HG03196 (cell line): ENCODE data around the gene ATAD2B.

Source experiments
- ATAC-seq: cut with Tn5 transposase; IDR thresholded peaks from one replicate; pipeline ENCODE4 v1.9.1; 2021; ENCODE audit not compliant: unreplicated experiment

The ATAD2B gene

DNA sequence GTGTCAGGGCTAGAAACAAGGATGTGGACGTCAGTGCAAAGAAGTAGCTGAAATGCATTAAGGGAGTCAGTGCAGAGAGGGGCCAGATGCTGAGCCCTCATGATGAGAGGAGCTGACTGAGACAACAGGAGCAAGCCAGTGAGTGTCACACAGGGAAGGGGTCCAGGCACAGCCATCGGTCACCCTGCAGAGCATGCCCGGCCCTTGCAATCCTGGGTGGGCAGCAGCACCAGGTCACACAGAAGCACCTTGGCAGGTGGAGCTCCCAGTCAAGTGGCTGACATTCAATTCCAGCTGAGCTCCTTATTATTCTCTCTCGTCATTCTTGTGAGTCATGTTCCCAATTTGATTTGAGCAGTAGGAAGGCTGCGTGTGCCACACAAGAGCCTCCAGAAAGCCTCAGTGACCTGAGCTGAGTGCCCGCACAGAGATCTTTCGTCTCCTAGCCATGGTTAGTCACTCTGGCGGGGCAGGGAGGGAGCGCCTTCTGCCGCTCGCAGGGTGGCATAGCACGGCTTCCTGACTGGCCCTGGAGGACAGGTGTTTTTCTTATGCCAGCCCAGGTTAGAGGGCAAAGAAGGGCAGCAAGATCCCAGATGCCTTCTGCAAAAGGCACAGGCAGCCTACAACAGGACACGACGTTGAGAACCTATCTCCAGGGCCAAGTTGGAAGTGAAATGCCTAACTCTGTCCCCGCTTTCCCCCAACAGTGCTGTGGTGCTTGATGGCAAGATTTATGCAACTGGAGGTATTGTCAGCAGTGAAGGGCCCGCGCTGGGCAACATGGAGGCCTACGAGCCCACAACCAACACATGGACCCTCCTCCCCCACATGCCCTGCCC is 220.9 kb downstream of the ATAD2B start:
- ATAC-seq = no peak

DNA sequence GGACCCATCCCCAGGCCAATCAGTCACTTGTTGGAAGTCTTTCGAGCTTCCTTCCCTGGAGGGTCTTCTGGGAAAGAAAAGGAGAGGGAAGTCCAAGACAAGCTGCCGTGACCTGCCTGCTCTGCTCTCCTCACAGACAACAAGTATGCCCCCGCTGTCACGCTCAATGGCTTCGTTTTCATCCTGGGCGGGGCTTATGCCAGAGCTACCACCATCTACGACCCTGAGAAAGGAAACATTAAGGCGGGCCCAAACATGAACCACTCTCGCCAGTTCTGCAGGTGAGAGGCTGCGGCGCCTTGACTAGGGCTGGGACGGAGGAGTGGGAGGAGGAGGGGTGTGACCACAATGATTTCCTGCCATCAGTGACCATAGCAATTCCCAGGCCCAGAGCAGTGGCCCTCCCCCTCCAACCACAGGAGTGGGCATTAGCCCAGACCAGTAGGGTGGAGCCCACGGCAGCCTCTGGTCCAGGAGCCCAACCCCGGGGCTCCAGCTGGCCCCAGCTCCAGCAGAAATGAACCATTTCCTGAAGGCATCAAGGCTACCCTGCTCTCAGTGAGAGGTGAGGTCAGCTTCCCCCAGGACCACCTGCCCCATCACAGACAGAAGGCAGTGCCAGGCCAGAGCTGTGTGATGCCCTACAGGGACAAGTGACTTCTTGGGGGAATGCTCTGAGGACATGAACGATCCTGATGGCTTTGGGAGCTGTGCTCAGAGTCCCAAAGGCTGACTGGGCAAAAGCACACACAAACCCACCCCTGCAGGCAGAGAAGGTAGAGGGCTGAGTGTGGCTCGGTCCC is 223.1 kb downstream of the ATAD2B start:
- ATAC-seq = no peak

DNA sequence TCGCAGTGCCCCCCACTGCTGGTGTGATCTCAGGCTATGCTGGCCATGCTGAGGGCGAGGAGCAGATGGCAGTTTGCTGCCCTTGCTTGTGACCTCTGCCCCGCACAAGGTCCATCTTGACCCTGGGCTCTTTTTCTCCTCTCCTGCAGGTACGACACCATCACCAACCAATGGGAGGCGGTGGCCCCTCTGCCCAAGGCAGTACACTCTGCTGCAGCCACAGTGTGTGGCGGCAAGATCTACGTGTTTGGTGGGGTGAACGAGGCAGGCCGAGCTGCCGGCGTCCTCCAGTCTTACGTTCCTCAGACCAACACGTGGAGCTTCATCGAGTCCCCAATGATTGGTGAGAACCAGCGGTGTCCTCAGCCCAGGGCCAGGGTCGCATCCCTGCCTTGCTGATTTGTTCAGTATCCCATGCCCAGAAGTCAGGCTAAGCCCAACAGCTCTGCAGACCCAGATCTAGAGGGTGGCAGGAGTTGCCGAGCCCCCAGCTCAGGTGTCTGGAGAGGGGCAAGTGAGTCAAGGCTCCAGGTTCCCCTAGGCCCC is 223.8 kb downstream of the ATAD2B start:
- ATAC-seq = no peak

DNA sequence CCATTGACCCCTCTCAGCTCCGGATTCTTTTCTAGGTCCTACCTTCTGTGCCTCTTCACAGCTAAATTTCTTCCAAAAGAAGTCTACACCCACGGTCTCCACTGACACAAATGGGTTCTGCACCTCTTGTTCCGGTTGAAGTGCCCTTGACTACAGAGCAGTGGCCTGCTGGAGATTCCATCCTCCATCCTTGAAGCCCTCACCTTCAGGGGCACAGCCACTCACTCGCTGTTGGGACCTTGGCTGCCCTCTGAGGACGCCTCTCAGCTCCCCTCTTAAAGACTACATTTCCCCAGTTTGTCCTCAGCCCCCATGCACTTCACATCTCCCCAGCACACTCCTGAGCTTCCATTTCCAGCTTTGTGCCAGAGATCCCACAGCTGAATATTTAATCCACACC is 226.3 kb downstream of the ATAD2B start:
- ATAC-seq = no peak

DNA sequence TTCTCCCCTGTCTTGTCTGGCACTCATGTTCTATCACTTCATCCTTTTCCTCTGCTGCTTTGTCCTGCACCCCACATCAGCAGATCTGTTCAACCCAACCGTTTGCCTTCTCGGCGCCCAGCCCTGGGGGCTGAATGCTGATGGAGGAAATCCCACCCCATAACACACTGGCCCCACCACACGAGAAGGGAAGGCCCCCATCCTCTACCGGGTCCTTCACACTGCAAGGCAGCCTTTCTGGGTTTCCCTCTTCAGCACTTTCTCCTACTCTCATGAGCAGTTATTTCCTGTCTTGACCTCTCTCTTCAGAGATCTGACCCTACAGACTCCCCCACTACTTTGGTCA is 227.4 kb downstream of the ATAD2B start:
- no peak for ATAC-seq

DNA sequence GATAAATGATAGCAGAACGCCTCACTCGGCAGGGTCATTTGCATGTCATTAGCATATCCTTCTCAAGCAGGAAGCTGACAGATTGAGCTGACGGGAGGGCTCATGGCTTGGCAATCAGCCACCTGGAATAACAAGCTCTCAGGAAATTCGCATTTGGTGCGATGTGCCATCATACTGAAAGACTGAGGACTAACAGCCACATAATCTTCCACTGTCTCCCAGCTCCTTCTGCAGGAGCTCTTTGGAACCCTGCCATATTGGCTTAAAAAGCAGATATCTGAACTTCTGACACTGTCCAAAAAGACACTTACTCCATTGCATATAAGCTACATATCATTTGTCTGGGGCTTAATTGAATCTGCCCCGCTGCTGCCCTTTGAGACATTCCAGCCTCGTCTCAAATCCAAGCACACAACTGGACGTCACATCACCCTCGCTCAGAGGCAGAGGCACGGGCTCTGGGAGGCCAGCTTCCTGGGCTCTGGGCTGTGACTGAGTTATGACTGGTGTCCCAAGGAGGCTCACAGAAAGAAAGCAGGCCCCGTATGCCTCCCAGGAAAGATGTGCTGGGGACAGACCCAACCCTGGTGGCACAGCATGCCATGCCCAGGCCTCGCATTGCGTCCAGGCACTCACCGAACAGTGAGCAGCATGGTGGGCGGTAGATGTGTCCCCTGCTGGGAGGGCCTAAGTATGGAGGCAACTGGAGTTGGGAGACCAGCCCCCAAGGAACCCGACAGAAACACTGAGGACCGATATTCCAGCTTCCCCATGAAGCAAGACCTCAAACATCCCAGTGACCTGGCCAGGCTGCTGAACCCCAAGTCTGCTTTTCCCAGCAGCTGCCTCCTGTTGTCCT is 228.0 kb downstream of the ATAD2B start:
- ATAC-seq = no peak
